ENCODE measurements around the gene NPC1L1.

NPC1L1 gene

GRCh38 chr7:44537442-44537841 is 3.7 kb downstream of the NPC1L1 start:
- H3K9me3 ChIP-seq (ENCODE audit: control insufficient read depth, insufficient read depth, low read length) = no peaks in the 10 kb centered on the region

GRCh38 chr7:44536090-44536489 is 5.0 kb downstream of the NPC1L1 start:
- H3K4me1 ChIP-seq (ENCODE audit: control insufficient read depth, low read length) = no peaks in the 10 kb centered on the region
- no peaks in the 10 kb centered on the region for H3K9me3 ChIP-seq (ENCODE audit: control insufficient read depth, insufficient read depth, low read length)
- H3K79me2 ChIP-seq (ENCODE audit: control insufficient read depth, low read length) = no peaks in the 10 kb centered on the region
- no peak overlapping the region for H3K27ac ChIP-seq (ENCODE audit: low read depth, low read length)
- H3K4me2 ChIP-seq (ENCODE audit: low read length) = no peak overlapping the region
- no peaks in the 10 kb centered on the region for H3K27me3 ChIP-seq (ENCODE audit: control insufficient read depth, low read length)
- no peak overlapping the region for H3K4me3 ChIP-seq (ENCODE audit: low read length)
- H3K9me2 ChIP-seq (replicated peaks; ENCODE audit: control insufficient read depth, low read length) = no peaks in the 10 kb centered on the region
- no peaks in the 10 kb centered on the region for H3K36me3 ChIP-seq (ENCODE audit: control insufficient read depth, low read length)
- no peaks in the 10 kb centered on the region for H4K20me1 ChIP-seq (ENCODE audit: control insufficient read depth, insufficient read depth, low read depth, low read length)
- H3F3A ChIP-seq (ENCODE audit: control insufficient read depth, insufficient read depth) = no peaks in the 10 kb centered on the region
- no peak for TF ChIP-seq EZH2phosphoT487 (IDR thresholded peaks at IDR 0.05; ENCODE audit: borderline replicate concordance, low read length)
- TF ChIP-seq, protein P1, sequence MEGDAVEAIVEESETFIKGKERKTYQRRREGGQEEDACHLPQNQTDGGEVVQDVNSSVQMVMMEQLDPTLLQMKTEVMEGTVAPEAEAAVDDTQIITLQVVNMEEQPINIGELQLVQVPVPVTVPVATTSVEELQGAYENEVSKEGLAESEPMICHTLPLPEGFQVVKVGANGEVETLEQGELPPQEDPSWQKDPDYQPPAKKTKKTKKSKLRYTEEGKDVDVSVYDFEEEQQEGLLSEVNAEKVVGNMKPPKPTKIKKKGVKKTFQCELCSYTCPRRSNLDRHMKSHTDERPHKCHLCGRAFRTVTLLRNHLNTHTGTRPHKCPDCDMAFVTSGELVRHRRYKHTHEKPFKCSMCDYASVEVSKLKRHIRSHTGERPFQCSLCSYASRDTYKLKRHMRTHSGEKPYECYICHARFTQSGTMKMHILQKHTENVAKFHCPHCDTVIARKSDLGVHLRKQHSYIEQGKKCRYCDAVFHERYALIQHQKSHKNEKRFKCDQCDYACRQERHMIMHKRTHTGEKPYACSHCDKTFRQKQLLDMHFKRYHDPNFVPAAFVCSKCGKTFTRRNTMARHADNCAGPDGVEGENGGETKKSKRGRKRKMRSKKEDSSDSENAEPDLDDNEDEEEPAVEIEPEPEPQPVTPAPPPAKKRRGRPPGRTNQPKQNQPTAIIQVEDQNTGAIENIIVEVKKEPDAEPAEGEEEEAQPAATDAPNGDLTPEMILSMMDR (IDR thresholded peaks at IDR 0.05; ENCODE audit: low read depth, low read length, poor library complexity, severe bottlenecking) = no peak

More at GRCh38 chr7:44537442-44537841, 3.7 kb downstream of the NPC1L1 start:
- Histone ChIP-seq H3K4me2 (ENCODE audit: low read length) (no peak overlapping the region), H3K79me2 (ENCODE audit: control insufficient read depth, low read length) (no peaks in the 10 kb centered on the region), H3K9me2 (replicated peaks; ENCODE audit: control insufficient read depth, low read length) (no peaks in the 10 kb centered on the region), H3K27me3 (ENCODE audit: control insufficient read depth, low read length) (no peaks in the 10 kb centered on the region), H3K36me3 (ENCODE audit: control insufficient read depth, low read length) (no peaks in the 10 kb centered on the region), H3K4me3 (ENCODE audit: low read length) (no peak overlapping the region), H3F3A (ENCODE audit: control insufficient read depth, insufficient read depth) (no peaks in the 10 kb centered on the region), H3K27ac (ENCODE audit: low read depth, low read length) (no peak overlapping the region), H4K20me1 (ENCODE audit: control insufficient read depth, insufficient read depth, low read depth, low read length) (no peaks in the 10 kb centered on the region), H3K4me1 (ENCODE audit: control insufficient read depth, low read length) (no peaks in the 10 kb centered on the region)
- TF ChIP-seq EZH2phosphoT487 (IDR thresholded peaks at IDR 0.05; ENCODE audit: borderline replicate concordance, low read length) = no peak
- TF ChIP-seq, protein P1 (IDR thresholded peaks at IDR 0.05; ENCODE audit: low read depth, low read length, poor library complexity, severe bottlenecking) = no peak

DNA sequence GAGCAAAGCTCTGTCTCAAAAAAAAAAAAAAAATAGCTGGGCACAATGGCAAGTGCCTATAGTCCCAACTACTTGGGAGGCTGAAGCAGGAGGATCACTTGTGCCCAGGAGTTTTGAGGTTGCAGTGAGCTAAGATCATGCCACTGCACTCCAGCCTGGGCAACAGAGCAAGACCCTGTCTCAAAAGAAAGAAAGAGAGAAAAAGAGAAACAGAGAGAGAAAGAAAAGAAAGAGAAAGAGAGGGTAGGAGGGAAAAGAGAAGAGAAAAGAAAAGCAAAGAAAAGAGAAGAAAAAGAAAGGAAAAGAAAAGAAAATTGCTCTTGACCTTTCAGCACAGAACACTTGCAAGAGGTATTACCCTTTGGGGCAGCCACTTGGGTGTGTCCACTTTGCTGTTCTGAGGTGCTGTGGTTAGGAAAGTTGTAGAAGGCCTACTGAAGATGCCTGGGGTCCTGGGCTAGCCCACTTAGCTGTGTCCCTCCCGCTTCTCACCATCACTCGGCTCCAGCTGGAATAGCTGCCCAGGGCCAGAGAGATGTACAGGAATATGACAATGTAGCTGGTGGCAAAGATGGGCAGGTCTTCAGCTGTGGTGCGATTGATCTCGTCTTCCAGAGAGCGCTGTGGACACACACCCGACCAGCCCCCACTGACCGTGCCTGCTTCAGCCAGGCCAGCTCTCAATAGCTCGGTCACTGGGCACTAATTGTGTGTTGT is 5.6 kb downstream of the NPC1L1 start:
- H3K4me3 ChIP-seq (ENCODE audit: low read length) = no peak overlapping the region
- H3K27ac ChIP-seq (ENCODE audit: low read depth, low read length) = no peak overlapping the region
- no peaks in the 10 kb centered on the region for H3K9me3 ChIP-seq (ENCODE audit: control insufficient read depth, insufficient read depth, low read length)
- no peaks in the 10 kb centered on the region for H4K20me1 ChIP-seq (ENCODE audit: control insufficient read depth, insufficient read depth, low read depth, low read length)
- H3K4me1 ChIP-seq (ENCODE audit: control insufficient read depth, low read length) = no peaks in the 10 kb centered on the region
- TF ChIP-seq, protein P1 (IDR thresholded peaks at IDR 0.05; ENCODE audit: low read depth, low read length, poor library complexity, severe bottlenecking) = no peak
- TF ChIP-seq EZH2phosphoT487 (IDR thresholded peaks at IDR 0.05; ENCODE audit: borderline replicate concordance, low read length) = no peak
- H3K79me2 ChIP-seq (ENCODE audit: control insufficient read depth, low read length) = no peaks in the 10 kb centered on the region
- no peaks in the 10 kb centered on the region for H3F3A ChIP-seq (ENCODE audit: control insufficient read depth, insufficient read depth)
- H3K9me2 ChIP-seq (replicated peaks; ENCODE audit: control insufficient read depth, low read length) = no peaks in the 10 kb centered on the region
- H3K27me3 ChIP-seq (ENCODE audit: control insufficient read depth, low read length) = no peaks in the 10 kb centered on the region
- H3K36me3 ChIP-seq (ENCODE audit: control insufficient read depth, low read length) = no peaks in the 10 kb centered on the region
- H3K4me2 ChIP-seq (ENCODE audit: low read length) = no peak overlapping the region

All from DOHH2 (cell line).